ENCODE measurements around the gene TH.

DNA sequence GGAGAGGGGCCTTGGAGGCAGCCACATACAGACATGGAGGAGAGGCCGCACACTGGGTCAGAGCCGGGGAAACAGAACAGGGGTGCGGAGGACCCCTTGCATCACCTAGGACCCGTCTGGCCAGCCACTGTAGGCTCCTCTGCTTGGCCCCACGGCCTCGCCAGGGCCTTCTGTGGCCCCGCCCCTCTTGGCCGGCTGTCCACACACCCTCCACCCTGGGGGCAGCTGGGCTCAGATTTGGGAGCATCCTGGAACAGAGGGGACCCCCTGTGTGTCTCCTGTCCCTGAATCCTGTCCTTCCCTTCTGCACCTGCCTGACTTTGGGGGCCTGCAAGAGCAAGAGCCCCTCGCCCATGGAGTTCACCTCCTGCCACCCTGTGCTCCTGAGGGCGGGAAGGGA is 7.9 kb upstream of the TH start:
- no peak for TF ChIP-seq SP1 (IDR thresholded peaks at IDR 0.05)
- TF ChIP-seq CTBP1 (IDR thresholded peaks at IDR 0.05; ENCODE audit: borderline replicate concordance), result no peak
- TF ChIP-seq LEF1 (IDR thresholded peaks at IDR 0.05; ENCODE audit: borderline replicate concordance), result no peak
- no peak for TF ChIP-seq SUZ12 (IDR thresholded peaks at IDR 0.05)
- no peak for TF ChIP-seq ZNF384 (IDR thresholded peaks at IDR 0.05)
- no peak for TF ChIP-seq FOXK2 (IDR thresholded peaks at IDR 0.05)
- TF ChIP-seq BHLHE40 (IDR thresholded peaks at IDR 0.05; ENCODE audit: borderline replicate concordance), result no peak
- no peak for TF ChIP-seq FOXA1 (IDR thresholded peaks at IDR 0.05)

Measured in HEK293T (cell line).